ENCODE results near the gene NOD1. TPM values are rescaled to one million over a fixed set of nuclear protein-coding genes. Genes with fewer than 3 reads are reported as not detected.
A peak's percentile ranks its signal among the peaks of the same experiment; 100 is the strongest.

Gene NOD1
- total and polyA plus RNA-seq, 8 donors = 2.3 to 18.3 (median 5.5) TPM

GRCh38 chr7:30472784-30473775 lies 5.5 kb downstream of the NOD1 start:
- Histone ChIP-seq H3K27me3 (no peaks in the 10 kb centered on the region), H3K27ac (peak overlapping the region in 4 of 5 donors; percentile 75 to 91 (median 84)), H3K36me3 (no peaks in the 10 kb centered on the region), H3K4me3 (no peak overlapping the region), H3K9me3 (no peaks in the 10 kb centered on the region), H3K4me1 (peaks cover 65 to 100% (median 86%) of the 10 kb centered on the region in 4 donors)
- TF ChIP-seq POLR2AphosphoS5 (IDR thresholded peaks at IDR 0.05) = peak in 1 of 3 donors; percentile 31
- TF ChIP-seq POLR2A (IDR thresholded peaks at IDR 0.05) = no peak
- WGBS, 5 donors = 28 to 47% (median 36%) methylated on average over 4 of the region's 4 CpGs
- intact Hi-C loops (cut with DNase I; ENCODE audit: low total_unique reads) = no loop called here
- DNase-seq = peak in 1 of 2 donors; percentile 62

GRCh38 chr7:30472081-30472783 lies 6.4 kb downstream of the NOD1 start:
- H3K4me3 ChIP-seq = no peak overlapping the region
- H3K27me3 ChIP-seq = no peaks in the 10 kb centered on the region
- DNase-seq = no peak
- H3K4me1 ChIP-seq = peaks cover 56 to 100% (median 79%) of the 10 kb centered on the region in 4 donors
- TF ChIP-seq EP300 (IDR thresholded peaks at IDR 0.05) (no peak), CTCF (IDR thresholded peaks at IDR 0.05) (no peak)
- H3K27ac ChIP-seq = peak overlapping the region in 4 of 5 donors; percentile 75 to 91 (median 84)
- intact Hi-C loops (cut with DNase I; ENCODE audit: low total_unique reads) = no loop called here
- no peaks in the 10 kb centered on the region for H3K9me3 ChIP-seq
- H3K36me3 ChIP-seq = no peaks in the 10 kb centered on the region
- 64 to 79% (median 66%) methylated on average over 4 of the region's 4 CpGs for WGBS, 5 donors

- peaks cover 47 to 100% (median 76%) of the 10 kb centered on the region in 4 donors for H3K4me1 ChIP-seq
- intact Hi-C loops (cut with DNase I; ENCODE audit: low total_unique reads) = no loop called here
- peak in 1 of 2 donors; percentile 35 for DNase-seq
- H3K4me3 ChIP-seq = no peak overlapping the region
- no peaks in the 10 kb centered on the region for H3K9me3 ChIP-seq
- H3K27ac ChIP-seq = peak overlapping the region in 4 of 5 donors; percentile 75 to 91 (median 84)
- no peak for TF ChIP-seq POLR2AphosphoS5 (IDR thresholded peaks at IDR 0.05)
- no peak for TF ChIP-seq EP300 (IDR thresholded peaks at IDR 0.05)
- no peak for TF ChIP-seq POLR2A (IDR thresholded peaks at IDR 0.05)
- TF ChIP-seq CTCF (IDR thresholded peaks at IDR 0.05) = no peak
- no peaks in the 10 kb centered on the region for H3K36me3 ChIP-seq
- 49 to 67% (median 57%) methylated on average over 2 of the region's 2 CpGs for WGBS, 5 donors
- H3K27me3 ChIP-seq = no peaks in the 10 kb centered on the region
Observed at GRCh38 chr7:30471205-30471604, 7.4 kb downstream of the NOD1 start.

- Histone ChIP-seq H3K9me3 (no peaks in the 10 kb centered on the region), H3K4me3 (no peak overlapping the region), H3K4me1 (peaks cover 47 to 100% (median 76%) of the 10 kb centered on the region in 4 donors), H3K27me3 (no peaks in the 10 kb centered on the region), H3K36me3 (no peaks in the 10 kb centered on the region), H3K27ac (peak overlapping the region; percentile 31 to 91 (median 80))
- intact Hi-C loops (cut with DNase I; ENCODE audit: low total_unique reads) = no loop called here
- DNase-seq = peak in 1 of 2 donors; percentile 84
- 10 to 23% (median 13%) methylated on average over 6 of the region's 6 CpGs for WGBS, 5 donors
- TF ChIP-seq POLR2AphosphoS5 (IDR thresholded peaks at IDR 0.05) = peak; percentile 66 to 92 (median 82)
- no peak for TF ChIP-seq CTCF (IDR thresholded peaks at IDR 0.05)
- TF ChIP-seq EP300 (IDR thresholded peaks at IDR 0.05) = peak; percentile 77
- no peak for TF ChIP-seq POLR2A (IDR thresholded peaks at IDR 0.05)
Observed at GRCh38 chr7:30470771-30471170, 7.8 kb downstream of the NOD1 start.
